K562 (cell line): ENCODE results near the gene SCAF11. TPM values are rescaled to one million over a fixed set of nuclear protein-coding genes. Genes with fewer than 3 reads are reported as not detected.

Experiments
- ATF3 ChIP-seq, 2 experiments: fragments of 450-650 bp in 1 of 2; sonication (generic) in 1 of 2; formaldehyde crosslinking in 1 of 2; IDR thresholded peaks in 1 of 2; conservative IDR thresholded peaks in 1 of 2; 2 replicates each; pipeline versions ENCODE4 v1.6.1 to v1.8.1; 2016 to 2023; ENCODE audit warnings: mild to moderate bottlenecking in 2 of 2, moderate library complexity in 2 of 2, inconsistent platforms in 1 of 2, missing genetic modification reagents in 1 of 2
- E2F3 ChIP-seq: fragments of 250-450 bp; sonication (Bioruptor Pico); IDR thresholded peaks from 2 replicates; pipeline ENCODE4 v1.4.0; 2020; ENCODE audit warnings: mild to moderate bottlenecking
- EP300 ChIP-seq: IDR thresholded peaks from 2 replicates; pipeline ENCODE4 v1.6.1; 2012; ENCODE audit warnings: low read length, improper control_type of control experiment
- EZH2 ChIP-seq: IDR thresholded peaks from 2 replicates; pipeline ENCODE4 v1.6.1; 2012; ENCODE audit warnings: low read depth, mild to moderate bottlenecking, inconsistent platforms, low read length, borderline replicate concordance
- FOSL1 ChIP-seq: fragments of 200-800 bp; sonication (Bioruptor generic); conservative IDR thresholded peaks from 2 replicates; pipeline ENCODE4 v1.6.1; 2016; ENCODE audit warnings: missing genetic modification characterization, missing compliant biosample characterization
- HLTF ChIP-seq: fragments of 450-650 bp; IDR thresholded peaks from 2 replicates; pipeline ENCODE4 v1.6.1; 2016
- L3MBTL2 ChIP-seq: fragments of 450-650 bp; IDR thresholded peaks from 2 replicates; pipeline ENCODE4 v1.6.1; 2016; ENCODE audit warnings: mild to moderate bottlenecking, moderate library complexity
- MAX ChIP-seq: sonication (generic); formaldehyde crosslinking; IDR thresholded peaks from 2 replicates; pipeline ENCODE4 v1.9.0; 2022; ENCODE audit warnings: mild to moderate bottlenecking, missing genetic modification reagents
- MTA2 ChIP-seq: fragments of 450-650 bp; IDR thresholded peaks from 2 replicates; pipeline ENCODE4 v1.6.1; 2016; ENCODE audit warnings: low read depth
- MYNN ChIP-seq, 2 experiments: sonication (generic); formaldehyde crosslinking in 1 of 2; IDR thresholded peaks; 2 replicates each; pipeline versions ENCODE4 v1.5.0 to v1.6.1; 2016 to 2020; ENCODE audit warnings: antibody characterized with exemption in 1 of 2, missing genetic modification reagents in 1 of 2
- NR3C1 ChIP-seq: sonication (generic); formaldehyde crosslinking; IDR thresholded peaks from 2 replicates; pipeline ENCODE4 v1.8.1; 2022; ENCODE audit warnings: missing genetic modification reagents
- PHF20 ChIP-seq: fragments of 450-650 bp; IDR thresholded peaks from 2 replicates; pipeline ENCODE4 v1.6.1; 2018; ENCODE audit not compliant: partially characterized antibody
- POLR2B ChIP-seq: fragments of 450-650 bp; IDR thresholded peaks from 2 replicates; pipeline ENCODE4 v1.6.1; 2018; ENCODE audit warnings: low read depth; ENCODE audit not compliant: partially characterized antibody
- PURB ChIP-seq: sonication (generic); formaldehyde crosslinking; IDR thresholded peaks from 2 replicates; pipeline ENCODE4 v1.9.0; 2021; ENCODE audit warnings: low read depth, mild to moderate bottlenecking, missing genetic modification reagents
- RUNX1 ChIP-seq: sonication (generic); IDR thresholded peaks from 2 replicates; pipeline ENCODE4 v1.6.1; 2016; ENCODE audit warnings: antibody characterized with exemption, low read depth
- STAT5B ChIP-seq: fragments of 250-450 bp; sonication (Bioruptor Pico); IDR thresholded peaks from 2 replicates; pipeline ENCODE4 v1.8.0; 2021; ENCODE audit warnings: mild to moderate bottlenecking, inconsistent platforms
- TAL1 ChIP-seq: fragments of 450-650 bp; IDR thresholded peaks from 2 replicates; pipeline ENCODE4 v1.6.1; 2016; ENCODE audit warnings: mild to moderate bottlenecking
- TBP ChIP-seq: optimal IDR thresholded peaks from 2 replicates; pipeline ENCODE3; 2011; ENCODE audit warnings: low read depth, low read length, improper control_type of control experiment
- TEAD1 ChIP-seq, 2 experiments: fragments of 450-650 bp in 1 of 2; sonication (generic) in 1 of 2; formaldehyde crosslinking; IDR thresholded peaks; 2 replicates each; pipeline versions ENCODE4 v1.4.0 to v1.8.0; 2020 to 2022; ENCODE audit warnings: mild to moderate bottlenecking in 2 of 2, missing genetic modification reagents in 1 of 2
- TEAD2 ChIP-seq: fragments of 450-650 bp; IDR thresholded peaks from 2 replicates; pipeline ENCODE4 v1.6.1; 2016; ENCODE audit warnings: missing genetic modification characterization, control low read depth, missing compliant biosample characterization
- TRIM28 ChIP-seq: fragments of 450-650 bp; IDR thresholded peaks from 2 replicates; pipeline ENCODE4 v1.6.1; 2017
- ZBTB17 ChIP-seq: fragments of 450-650 bp; formaldehyde crosslinking; IDR thresholded peaks from 2 replicates; pipeline ENCODE4 v1.4.0; 2020; ENCODE audit warnings: mild to moderate bottlenecking
- ZC3H11A ChIP-seq: IDR thresholded peaks from 2 replicates; pipeline ENCODE4 v1.6.1; 2012; ENCODE audit warnings: low read depth, low read length, improper control_type of control experiment
- ZC3H4 ChIP-seq: sonication (generic); formaldehyde crosslinking; IDR thresholded peaks from 2 replicates; pipeline ENCODE4 v1.9.0; 2021; ENCODE audit warnings: missing genetic modification reagents, borderline replicate concordance
- ZNF175 ChIP-seq: fragments of 200-800 bp; sonication (Bioruptor generic); IDR thresholded peaks from 2 replicates; pipeline ENCODE4 v1.6.1; 2016; ENCODE audit warnings: low read depth, mild to moderate bottlenecking, missing genetic modification characterization, missing compliant biosample characterization
- polyA plus RNA-seq, 8 experiments: library from polyadenylated mRNA; depleted of rRNA in 4 of 8; stranded (reverse) in 5 of 8; unstranded in 3 of 8; fragments of >200 nt; fragmentation: Nextera tagmentation in 2 of 8; fragmentation: Illumina TruSeq in 1 of 8; extraction: Ambion mirVana in 2 of 8; extraction: Trizol in 1 of 8; gene quantifications; 2 replicates each; pipeline versions ENCODE4 v1.2.1 to v1.2.3, GENCODE V29; 2011 to 2014; ENCODE audit warnings: inconsistent platforms in 1 of 8, missing spikeins in 1 of 8
- total RNA-seq, 7 experiments: library from RNA; depleted of rRNA in 6 of 7; stranded (reverse); fragments of >200 nt in 6 of 7; fragmentation: Illumina TruSeq in 2 of 7; extraction: Trizol in 2 of 7; gene quantifications; 2 replicates each; pipeline versions ENCODE4 v1.2.1 to v1.2.3, GENCODE V29; 2011 to 2021; ENCODE audit warnings: low replicate concordance in 1 of 7
- TF ChIP-seq, protein P1 (sequence below): fragments of 450-650 bp; IDR thresholded peaks from 2 replicates; pipeline ENCODE4 v1.7.1; 2018; ENCODE audit warnings: mild to moderate bottlenecking, low read depth; ENCODE audit not compliant: partially characterized antibody

The SCAF11 gene
- total and polyA plus RNA-seq, 9 of the 15 experiments (the other 6 are each of a cell fraction or from before 2014, with no cell fraction given), result 30.4 to 119 (median 80.0) TPM

GRCh38 chr12:45990468-45991283, at the start of gene SCAF11 (continued):
- peak; percentile 19; the same call in 1 of the 2 replicates for TF ChIP-seq ATF3 (IDR thresholded peaks at IDR 0.05)
- peak; percentile 48; the same call in 1 of the 2 replicates for TF ChIP-seq ATF3 (CRISPR knock-in tag; conservative IDR thresholded peaks at IDR 0.05)
- no peak for TF ChIP-seq TEAD2 (tag)
- TF ChIP-seq ZNF175 (CRISPR knock-in tag), result peak; percentile 42; the same call in 1 of the 2 replicates
- no peak; the same call in 1 of the 2 replicates for TF ChIP-seq HLTF
- TF ChIP-seq RUNX1, result 0 out of 2 replicates have a peak, but pooled peaks have one; percentile 54
- peak; percentile 70 for TF ChIP-seq POLR2B
- no peak for TF ChIP-seq PURB
- TF ChIP-seq TBP, result peak; percentile 84
- TF ChIP-seq ZBTB17 (CRISPR knock-in tag), result no peak
- no peak for TF ChIP-seq MTA2
- no peak for TF ChIP-seq EZH2
- TF ChIP-seq STAT5B (CRISPR knock-in tag), result no peak
- TF ChIP-seq ZC3H11A, result no peak
- no peak for TF ChIP-seq NR3C1 (CRISPR knock-in tag)
- TF ChIP-seq TAL1, result no peak
- TF ChIP-seq L3MBTL2, result peak; percentile 96
- TF ChIP-seq E2F3, result no peak
- no peak for TF ChIP-seq TRIM28
- no peak for TF ChIP-seq ZC3H4 (CRISPR knock-in tag)
- TF ChIP-seq TEAD1 (CRISPR knock-in tag; IDR thresholded peaks at IDR 0.05), result peak in 1 of 2 experiments; percentile 96; a peak in 2 of 4 replicates
- TF ChIP-seq FOSL1 (tag), result 0 out of 2 replicates have a peak, but pooled peaks have one; percentile 30
- TF ChIP-seq MAX (CRISPR knock-in tag), result peak; percentile 100
- TF ChIP-seq, protein P1, sequence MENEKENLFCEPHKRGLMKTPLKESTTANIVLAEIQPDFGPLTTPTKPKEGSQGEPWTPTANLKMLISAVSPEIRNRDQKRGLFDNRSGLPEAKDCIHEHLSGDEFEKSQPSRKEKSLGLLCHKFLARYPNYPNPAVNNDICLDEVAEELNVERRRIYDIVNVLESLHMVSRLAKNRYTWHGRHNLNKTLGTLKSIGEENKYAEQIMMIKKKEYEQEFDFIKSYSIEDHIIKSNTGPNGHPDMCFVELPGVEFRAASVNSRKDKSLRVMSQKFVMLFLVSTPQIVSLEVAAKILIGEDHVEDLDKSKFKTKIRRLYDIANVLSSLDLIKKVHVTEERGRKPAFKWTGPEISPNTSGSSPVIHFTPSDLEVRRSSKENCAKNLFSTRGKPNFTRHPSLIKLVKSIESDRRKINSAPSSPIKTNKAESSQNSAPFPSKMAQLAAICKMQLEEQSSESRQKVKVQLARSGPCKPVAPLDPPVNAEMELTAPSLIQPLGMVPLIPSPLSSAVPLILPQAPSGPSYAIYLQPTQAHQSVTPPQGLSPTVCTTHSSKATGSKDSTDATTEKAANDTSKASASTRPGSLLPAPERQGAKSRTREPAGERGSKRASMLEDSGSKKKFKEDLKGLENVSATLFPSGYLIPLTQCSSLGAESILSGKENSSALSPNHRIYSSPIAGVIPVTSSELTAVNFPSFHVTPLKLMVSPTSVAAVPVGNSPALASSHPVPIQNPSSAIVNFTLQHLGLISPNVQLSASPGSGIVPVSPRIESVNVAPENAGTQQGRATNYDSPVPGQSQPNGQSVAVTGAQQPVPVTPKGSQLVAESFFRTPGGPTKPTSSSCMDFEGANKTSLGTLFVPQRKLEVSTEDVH, result peak; percentile 82
- peak; percentile 62 for TF ChIP-seq EP300
- peak; percentile 63 for TF ChIP-seq PHF20
- TF ChIP-seq MYNN (IDR thresholded peaks at IDR 0.05), result peak; percentile 24
- no peak for TF ChIP-seq MYNN (CRISPR knock-in tag; IDR thresholded peaks at IDR 0.05)
